ENCODE data around the gene TP53BP2.

The TP53BP2 gene

GRCh38 chr1:223755992-223756775, 89.6 kb downstream of the TP53BP2 start:
- no peak overlapping the region for H3K4me3 ChIP-seq (ENCODE audit: low read depth, low read length)
- no peak for TF ChIP-seq CTCF (IDR thresholded peaks at IDR 0.05; ENCODE audit: borderline replicate concordance, insufficient read depth, low read depth, low read length)

GRCh38 chr1:223755432-223755792, 90.3 kb downstream of the TP53BP2 start:
- no peak for TF ChIP-seq CTCF (IDR thresholded peaks at IDR 0.05; ENCODE audit: borderline replicate concordance, insufficient read depth, low read depth, low read length)
- H3K4me3 ChIP-seq (ENCODE audit: low read depth, low read length), result no peak overlapping the region

GRCh38 chr1:223754681-223755431, 90.9 kb downstream of the TP53BP2 start:
- TF ChIP-seq CTCF (IDR thresholded peaks at IDR 0.05; ENCODE audit: borderline replicate concordance, insufficient read depth, low read depth, low read length), result no peak
- no peak overlapping the region for H3K4me3 ChIP-seq (ENCODE audit: low read depth, low read length)

- no peak overlapping the region for H3K4me3 ChIP-seq (ENCODE audit: low read depth, low read length)
- no peak for TF ChIP-seq CTCF (IDR thresholded peaks at IDR 0.05; ENCODE audit: borderline replicate concordance, insufficient read depth, low read depth, low read length)
Measured at GRCh38 chr1:223752721-223753515, 92.8 kb downstream of the TP53BP2 start.

GRCh38 chr1:223751696-223752095, 94.1 kb downstream of the TP53BP2 start:
- no peak for TF ChIP-seq CTCF (IDR thresholded peaks at IDR 0.05; ENCODE audit: borderline replicate concordance, insufficient read depth, low read depth, low read length)
- H3K4me3 ChIP-seq (ENCODE audit: low read depth, low read length), result no peak overlapping the region

GRCh38 chr1:223750730-223751570, 94.8 kb downstream of the TP53BP2 start:
- TF ChIP-seq CTCF (IDR thresholded peaks at IDR 0.05; ENCODE audit: borderline replicate concordance, insufficient read depth, low read depth, low read length), result no peak
- no peak overlapping the region for H3K4me3 ChIP-seq (ENCODE audit: low read depth, low read length)

Data from GM12875 (cell line).